ENCODE results near the gene GANAB. TPM values are rescaled to one million over a fixed set of nuclear protein-coding genes. Genes with fewer than 3 reads are reported as not detected.
"Not testable (repeated sequence)": the region's sequence is repeated elsewhere in the genome, so short reads cannot be mapped to it uniquely, and the experiment has no call there.

Gene GANAB
- total RNA-seq, 1 donor from 2014 or later, result 359 TPM

GRCh38 chr11:62593434-62594044 lies 52.9 kb downstream of the GANAB start:
- peak overlapping the region; percentile 92 for H3K27ac Mint-ChIP-seq (ENCODE audit: unreplicated experiment)

GRCh38 chr11:62592989-62593421 lies 53.4 kb downstream of the GANAB start:
- peak overlapping the region; percentile 69 for H3K27ac Mint-ChIP-seq (ENCODE audit: unreplicated experiment)
- no peaks in the 10 kb centered on the region for H3K27me3 Mint-ChIP-seq (ENCODE audit: low read depth)
- H3K9me3 Mint-ChIP-seq (ENCODE audit: low read depth), result no peaks in the 10 kb centered on the region
- peaks cover 33% of the 10 kb centered on the region for H3K36me3 Mint-ChIP-seq (ENCODE audit: low read depth)
- no peak overlapping the region for H3K4me3 Mint-ChIP-seq (ENCODE audit: unreplicated experiment)
- no peak for TF ChIP-seq CTCF (IDR thresholded peaks at IDR 0.05)
- peaks cover 27% of the 10 kb centered on the region for H3K4me1 Mint-ChIP-seq (ENCODE audit: low read depth)
- no peak for DNase-seq (ENCODE audit: low spot score)

More at GRCh38 chr11:62593434-62594044, 52.9 kb downstream of the GANAB start:
- no peak for DNase-seq (ENCODE audit: low spot score)
- TF ChIP-seq CTCF (IDR thresholded peaks at IDR 0.05), result peak; percentile 76
- Mint-ChIP-seq H3K4me1 (ENCODE audit: low read depth) (peaks cover 27% of the 10 kb centered on the region), H3K36me3 (ENCODE audit: low read depth) (peaks cover 37% of the 10 kb centered on the region), H3K9me3 (ENCODE audit: low read depth) (no peaks in the 10 kb centered on the region), H3K27me3 (ENCODE audit: low read depth) (no peaks in the 10 kb centered on the region), H3K4me3 (ENCODE audit: unreplicated experiment) (peak overlapping the region; percentile 16)

GRCh38 chr11:62592146-62592815 lies 54.1 kb downstream of the GANAB start:
- peak; percentile 3 for TF ChIP-seq CTCF (IDR thresholded peaks at IDR 0.05)
- Mint-ChIP-seq H3K27ac (ENCODE audit: unreplicated experiment) (peak overlapping the region; percentile 96), H3K36me3 (ENCODE audit: low read depth) (peaks cover 29% of the 10 kb centered on the region), H3K4me1 (ENCODE audit: low read depth) (peaks cover 27% of the 10 kb centered on the region), H3K9me3 (ENCODE audit: low read depth) (no peaks in the 10 kb centered on the region), H3K4me3 (ENCODE audit: unreplicated experiment) (peak overlapping the region; percentile 86), H3K27me3 (ENCODE audit: low read depth) (no peaks in the 10 kb centered on the region)
- no peak for DNase-seq (ENCODE audit: low spot score)

GRCh38 chr11:62591448-62592145 lies 54.8 kb downstream of the GANAB start, which contains the start of gene TUT1:
Gene TUT1 (minus strand): TSS chr11:62591523. CDS start chr11:62591485, 38 bp downstream.
- Mint-ChIP-seq H3K4me1 (ENCODE audit: low read depth) (peaks cover 27% of the 10 kb centered on the region), H3K4me3 (ENCODE audit: unreplicated experiment) (peak within 1 kb of the TSS; percentile 86), H3K36me3 (ENCODE audit: low read depth) (peaks cover 25% of the 10 kb centered on the region), H3K27me3 (ENCODE audit: low read depth) (no peaks in the 10 kb centered on the region), H3K27ac (ENCODE audit: unreplicated experiment) (peak within 1 kb of the TSS; percentile 96), H3K9me3 (ENCODE audit: low read depth) (no peaks in the 10 kb centered on the region)
- TF ChIP-seq CTCF (IDR thresholded peaks at IDR 0.05), result peak; percentile 42
- DNase-seq (ENCODE audit: low spot score), result peak; percentile 96

- H3K27ac Mint-ChIP-seq (ENCODE audit: unreplicated experiment), result no peak overlapping the region
- H3K36me3 Mint-ChIP-seq (ENCODE audit: low read depth), result peaks cover 10% of the 10 kb centered on the region
- peaks cover 27% of the 10 kb centered on the region for H3K4me1 Mint-ChIP-seq (ENCODE audit: low read depth)
- H3K27me3 Mint-ChIP-seq (ENCODE audit: low read depth), result no peaks in the 10 kb centered on the region
- H3K4me3 Mint-ChIP-seq (ENCODE audit: unreplicated experiment), result no peak overlapping the region
- H3K9me3 Mint-ChIP-seq (ENCODE audit: low read depth), result no peaks in the 10 kb centered on the region
- DNase-seq (ENCODE audit: low spot score), result peak; percentile 55
- peak; percentile 67 for TF ChIP-seq CTCF (IDR thresholded peaks at IDR 0.05)
These were observed 57.3 kb downstream of the GANAB start for GRCh38 chr11:62588966-62589637.

- not testable (repeated sequence) for H3K27ac Mint-ChIP-seq (ENCODE audit: unreplicated experiment); H3K36me3 Mint-ChIP-seq (ENCODE audit: low read depth)
- peak; percentile 37 for DNase-seq (ENCODE audit: low spot score)
These were observed 61.1 kb downstream of the GANAB start for GRCh38 chr11:62585356-62585755.

GRCh38 chr11:62581735-62582134 lies 64.7 kb downstream of the GANAB start:
- not testable (repeated sequence) for H3K36me3 Mint-ChIP-seq (ENCODE audit: low read depth); H3K4me1 Mint-ChIP-seq (ENCODE audit: low read depth)

More at GRCh38 chr11:62585356-62585755, 61.1 kb downstream of the GANAB start:
- H3K4me3 Mint-ChIP-seq (ENCODE audit: unreplicated experiment); H3K9me3 Mint-ChIP-seq (ENCODE audit: low read depth); H3K4me1 Mint-ChIP-seq (ENCODE audit: low read depth); H3K27me3 Mint-ChIP-seq (ENCODE audit: low read depth): not testable (repeated sequence)

More at GRCh38 chr11:62581735-62582134, 64.7 kb downstream of the GANAB start:
- not testable (repeated sequence) for H3K27me3 Mint-ChIP-seq (ENCODE audit: low read depth); H3K9me3 Mint-ChIP-seq (ENCODE audit: low read depth); H3K27ac Mint-ChIP-seq (ENCODE audit: unreplicated experiment); DNase-seq (ENCODE audit: low spot score); H3K4me3 Mint-ChIP-seq (ENCODE audit: unreplicated experiment)
